ENCODE results near the gene C11orf65.

C11orf65 gene

GRCh38 chr11:108364159-108364558 lies 103.2 kb downstream of the C11orf65 start (continued):
- no peak for TF ChIP-seq PRDM6 (tag by site-specific recombination; IDR thresholded peaks at IDR 0.05)
- no peak for TF ChIP-seq ZNF704 (tag by site-specific recombination; IDR thresholded peaks at IDR 0.05)
- no peak for TF ChIP-seq ZNF792 (tag by site-specific recombination; IDR thresholded peaks at IDR 0.05)

- CTCF ChIA-PET: interaction anchor here (0.5 kb wide), 1 partner anchor 1438 kb away, joined by 4 read pairs; no protein-coding TSS in a partner anchor
- TF ChIP-seq KLF8 (tag by site-specific recombination; IDR thresholded peaks at IDR 0.05): no peak
- no peak for TF ChIP-seq RBAK (tag by site-specific recombination; IDR thresholded peaks at IDR 0.05)
- TF ChIP-seq ZNF585B (tag by site-specific recombination; IDR thresholded peaks at IDR 0.05): no peak
- TF ChIP-seq REPIN1 (tag by site-specific recombination; IDR thresholded peaks at IDR 0.05; ENCODE audit: low read depth): no peak
- no peak for TF ChIP-seq ZIC2 (tag by site-specific recombination; IDR thresholded peaks at IDR 0.05)
- TF ChIP-seq ZNF624 (tag by site-specific recombination; IDR thresholded peaks at IDR 0.05): no peak
- no peak for TF ChIP-seq ZNF211 (tag by site-specific recombination; IDR thresholded peaks at IDR 0.05; ENCODE audit: low read depth)
- no peak for TF ChIP-seq ZBTB6 (tag by site-specific recombination; IDR thresholded peaks at IDR 0.05)
- TF ChIP-seq ZFHX2 (tag by site-specific recombination; conservative IDR thresholded peaks at IDR 0.05): no peak
- TF ChIP-seq ZBTB26 (tag by site-specific recombination; optimal IDR thresholded peaks at IDR 0.05): no peak
- no peak for TF ChIP-seq ZNF518A (tag by site-specific recombination; conservative IDR thresholded peaks at IDR 0.05; ENCODE audit: low read depth)
- TF ChIP-seq CTCF (tag by site-specific recombination; IDR thresholded peaks at IDR 0.05): no peak
- no peak for TF ChIP-seq ZNF449 (tag by site-specific recombination; IDR thresholded peaks at IDR 0.05)
- TF ChIP-seq ZNF701 (tag by site-specific recombination; IDR thresholded peaks at IDR 0.05): no peak
- Histone ChIP-seq H3K4me1 (ENCODE audit: control insufficient read depth, insufficient read depth, low read length) (no peaks in the 10 kb centered on the region), H3K36me3 (ENCODE audit: control insufficient read depth in 2 of 2, insufficient read depth in 1 of 2, low read length in 2 of 2) (peaks cover 0 to 67% of the 10 kb centered on the region in 2 experiments; a peak in 2 of 3 replicates), H3K9me3 (ENCODE audit: control insufficient read depth, insufficient read depth, low read depth, low read length) (no peaks in the 10 kb centered on the region), H3K27ac (ENCODE audit: extremely low read depth, low read depth, low read length) (no peak overlapping the region), H3K4me3 (ENCODE audit: low read depth, low read length) (no peak overlapping the region)
- POLR2A ChIA-PET: no interaction called here
Measured at GRCh38 chr11:108351468-108351867, 115.9 kb downstream of the C11orf65 start.

All from HEK293 (cell line).